Measurements from ENCODE around the gene KREMEN2.

The KREMEN2 gene

DNA sequence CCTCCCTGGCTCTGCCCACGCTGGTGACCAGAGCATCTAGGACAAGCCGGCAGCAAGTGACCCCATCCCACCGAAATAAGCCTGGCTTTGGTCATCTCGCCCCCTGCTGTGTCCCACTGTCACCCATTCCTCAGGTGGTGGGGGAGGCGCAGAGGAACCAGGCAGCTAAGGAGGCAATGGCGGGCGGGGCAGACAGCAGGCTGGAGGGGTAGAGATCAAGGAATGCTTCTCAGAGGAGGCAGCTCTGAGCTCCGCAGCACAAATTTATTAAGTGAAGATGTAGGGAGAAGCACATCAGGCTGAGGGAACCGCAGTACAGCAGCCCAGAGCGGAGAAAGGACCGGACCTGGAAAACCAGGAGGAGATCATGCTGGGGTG lies 7.5 kb upstream of the KREMEN2 start:
- Histone ChIP-seq H3K9ac (ENCODE audit: low read depth, low read length) (peak overlapping the region; percentile 24), H3K9me3 (ENCODE audit: control insufficient read depth, insufficient read depth, low read length) (no peaks in the 10 kb centered on the region), H3K4me3 (ENCODE audit: low read depth, low read length) (no peak overlapping the region), H3K4me1 (ENCODE audit: control insufficient read depth, insufficient read depth, low read length) (peaks cover 6% of the 10 kb centered on the region), H3K36me3 (ENCODE audit: control insufficient read depth, insufficient read depth, low read length) (no peaks in the 10 kb centered on the region), H3K27me3 (ENCODE audit: control insufficient read depth, insufficient read depth, low read length) (no peaks in the 10 kb centered on the region)

- Histone ChIP-seq H3K9ac (ENCODE audit: low read depth, low read length) (no peak overlapping the region), H3K36me3 (ENCODE audit: control insufficient read depth, insufficient read depth, low read length) (no peaks in the 10 kb centered on the region), H3K27me3 (ENCODE audit: control insufficient read depth, insufficient read depth, low read length) (no peaks in the 10 kb centered on the region), H3K4me1 (ENCODE audit: control insufficient read depth, insufficient read depth, low read length) (peaks cover 6% of the 10 kb centered on the region), H3K9me3 (ENCODE audit: control insufficient read depth, insufficient read depth, low read length) (no peaks in the 10 kb centered on the region), H3K4me3 (ENCODE audit: low read depth, low read length) (no peak overlapping the region)
Observed at GRCh38 chr16:2959206-2959605, 4.9 kb upstream of the KREMEN2 start.

DNA sequence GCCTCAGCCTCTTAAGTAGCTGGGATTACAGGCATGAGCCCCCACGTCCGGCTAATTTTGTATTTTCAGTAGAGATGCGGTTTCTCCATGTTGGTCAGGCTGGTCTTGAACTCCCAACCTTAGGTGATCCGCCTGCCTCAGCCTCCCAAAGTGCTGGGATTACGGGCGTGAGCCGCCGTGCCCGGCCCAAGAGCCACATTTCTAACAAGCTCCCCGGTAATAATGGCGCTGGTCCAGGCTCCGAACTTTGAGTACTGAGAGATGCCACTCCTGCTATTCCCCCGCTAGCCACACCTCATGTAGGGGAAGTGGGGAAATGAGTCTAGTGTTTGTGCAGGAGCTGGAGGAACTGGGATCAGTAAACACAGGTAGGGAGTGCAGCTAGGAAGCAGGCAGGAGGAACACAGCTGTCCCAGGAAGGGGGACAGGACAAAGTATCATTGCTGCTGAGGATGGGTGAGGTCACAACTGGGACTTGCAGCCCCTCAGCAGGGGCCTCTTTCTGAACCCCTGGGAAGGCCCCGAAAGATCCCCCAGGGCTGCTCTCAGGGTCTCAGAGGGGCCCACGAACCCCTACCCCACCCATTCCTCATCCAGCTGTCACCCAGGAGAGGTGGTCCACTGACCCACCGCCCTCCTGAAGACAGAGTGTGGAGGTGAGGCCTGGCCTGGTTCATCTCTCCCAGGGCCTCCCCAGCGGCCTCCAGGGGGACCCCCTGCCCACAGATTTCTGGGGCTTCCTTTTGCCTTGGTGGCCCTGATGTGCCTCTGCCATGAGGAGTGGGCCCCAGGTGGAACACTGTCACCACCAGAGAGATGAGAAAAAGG lies 3.7 kb upstream of the KREMEN2 start:
- Histone ChIP-seq H3K9me3 (ENCODE audit: control insufficient read depth, insufficient read depth, low read length) (no peaks in the 10 kb centered on the region), H3K36me3 (ENCODE audit: control insufficient read depth, insufficient read depth, low read length) (no peaks in the 10 kb centered on the region), H3K9ac (ENCODE audit: low read depth, low read length) (no peak overlapping the region), H3K27me3 (ENCODE audit: control insufficient read depth, insufficient read depth, low read length) (no peaks in the 10 kb centered on the region), H3K4me1 (ENCODE audit: control insufficient read depth, insufficient read depth, low read length) (peaks cover 4% of the 10 kb centered on the region), H3K4me3 (ENCODE audit: low read depth, low read length) (no peak overlapping the region)

GRCh38 chr16:2962334-2963073 lies 1.6 kb upstream of the KREMEN2 start:
- Histone ChIP-seq H3K9ac (ENCODE audit: low read depth, low read length) (no peak overlapping the region), H3K9me3 (ENCODE audit: control insufficient read depth, insufficient read depth, low read length) (no peaks in the 10 kb centered on the region), H3K4me1 (ENCODE audit: control insufficient read depth, insufficient read depth, low read length) (no peaks in the 10 kb centered on the region), H3K4me3 (ENCODE audit: low read depth, low read length) (peak overlapping the region; percentile 49), H3K27me3 (ENCODE audit: control insufficient read depth, insufficient read depth, low read length) (no peaks in the 10 kb centered on the region), H3K36me3 (ENCODE audit: control insufficient read depth, insufficient read depth, low read length) (no peaks in the 10 kb centered on the region)

GRCh38 chr16:2963074-2963722 lies 877 bp upstream of the KREMEN2 start:
- Histone ChIP-seq H3K4me3 (ENCODE audit: low read depth, low read length) (peak overlapping the region; percentile 77), H3K27me3 (ENCODE audit: control insufficient read depth, insufficient read depth, low read length) (peaks cover 4% of the 10 kb centered on the region), H3K4me1 (ENCODE audit: control insufficient read depth, insufficient read depth, low read length) (peaks cover 3% of the 10 kb centered on the region), H3K9me3 (ENCODE audit: control insufficient read depth, insufficient read depth, low read length) (no peaks in the 10 kb centered on the region), H3K36me3 (ENCODE audit: control insufficient read depth, insufficient read depth, low read length) (no peaks in the 10 kb centered on the region), H3K9ac (ENCODE audit: low read depth, low read length) (peak overlapping the region; percentile 24)

GRCh38 chr16:2964475-2965336 lies 631 bp downstream of the KREMEN2 start:
- peak overlapping the region; percentile 77 for H3K4me3 ChIP-seq (ENCODE audit: low read depth, low read length)
- H3K9me3 ChIP-seq (ENCODE audit: control insufficient read depth, insufficient read depth, low read length), result no peaks in the 10 kb centered on the region
- peaks cover 3% of the 10 kb centered on the region for H3K4me1 ChIP-seq (ENCODE audit: control insufficient read depth, insufficient read depth, low read length)
- H3K9ac ChIP-seq (ENCODE audit: low read depth, low read length), result peak overlapping the region; percentile 47
- no peaks in the 10 kb centered on the region for H3K36me3 ChIP-seq (ENCODE audit: control insufficient read depth, insufficient read depth, low read length)
- peaks cover 4% of the 10 kb centered on the region for H3K27me3 ChIP-seq (ENCODE audit: control insufficient read depth, insufficient read depth, low read length)

DNA sequence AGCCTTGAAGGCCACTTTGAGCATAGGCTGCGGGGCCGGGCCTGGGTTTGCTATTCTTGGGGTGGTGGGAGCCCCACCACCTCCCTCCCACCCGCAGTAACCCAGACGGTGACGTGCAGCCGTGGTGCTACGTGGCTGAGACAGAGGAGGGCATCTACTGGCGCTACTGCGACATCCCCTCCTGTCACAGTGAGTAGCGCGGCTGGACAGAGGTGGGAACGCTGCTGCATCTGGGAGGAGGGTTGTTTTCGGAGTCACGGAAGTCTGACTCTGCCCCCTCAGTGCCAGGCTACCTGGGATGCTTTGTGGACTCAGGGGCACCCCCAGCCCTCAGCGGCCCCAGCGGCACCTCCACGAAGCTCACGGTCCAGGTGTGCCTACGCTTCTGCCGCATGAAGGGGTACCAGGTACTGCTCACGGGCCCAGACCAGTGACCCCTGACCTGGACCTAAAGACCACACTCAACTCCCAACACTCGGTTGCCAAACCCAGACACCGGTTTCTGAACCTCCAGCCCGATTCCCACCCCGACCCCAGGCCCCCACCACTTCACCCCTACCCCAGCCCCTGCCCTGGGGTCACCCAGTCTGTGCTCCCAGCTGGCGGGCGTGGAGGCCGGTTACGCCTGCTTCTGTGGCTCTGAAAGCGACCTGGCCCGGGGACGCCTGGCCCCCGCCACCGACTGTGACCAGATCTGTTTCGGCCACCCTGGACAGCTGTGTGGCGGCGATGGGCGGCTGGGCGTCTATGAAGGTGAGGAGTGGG lies 2.1 kb downstream of the KREMEN2 start:
- Histone ChIP-seq H3K9ac (ENCODE audit: low read depth, low read length) (no peak overlapping the region), H3K9me3 (ENCODE audit: control insufficient read depth, insufficient read depth, low read length) (no peaks in the 10 kb centered on the region), H3K4me3 (ENCODE audit: low read depth, low read length) (no peak overlapping the region), H3K4me1 (ENCODE audit: control insufficient read depth, insufficient read depth, low read length) (peaks cover 5% of the 10 kb centered on the region), H3K27me3 (ENCODE audit: control insufficient read depth, insufficient read depth, low read length) (peaks cover 4% of the 10 kb centered on the region), H3K36me3 (ENCODE audit: control insufficient read depth, insufficient read depth, low read length) (peaks cover 2% of the 10 kb centered on the region)

DNA sequence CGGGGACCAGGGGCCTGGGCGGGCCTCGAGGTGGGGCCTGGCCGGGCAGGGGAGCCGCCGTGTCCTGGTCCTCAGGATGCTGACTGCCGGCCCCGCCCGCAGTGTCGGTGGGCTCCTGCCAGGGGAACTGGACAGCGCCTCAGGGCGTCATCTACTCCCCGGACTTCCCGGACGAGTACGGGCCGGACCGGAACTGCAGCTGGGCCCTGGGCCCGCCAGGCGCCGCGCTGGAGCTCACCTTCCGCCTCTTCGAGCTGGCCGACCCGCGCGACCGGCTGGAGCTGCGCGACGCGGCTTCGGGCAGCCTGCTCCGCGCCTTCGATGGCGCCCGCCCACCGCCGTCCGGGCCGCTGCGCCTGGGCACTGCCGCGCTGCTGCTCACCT lies 2.7 kb downstream of the KREMEN2 start:
- peaks cover 6% of the 10 kb centered on the region for H3K36me3 ChIP-seq (ENCODE audit: control insufficient read depth, insufficient read depth, low read length)
- H3K9me3 ChIP-seq (ENCODE audit: control insufficient read depth, insufficient read depth, low read length), result no peaks in the 10 kb centered on the region
- no peak overlapping the region for H3K9ac ChIP-seq (ENCODE audit: low read depth, low read length)
- no peak overlapping the region for H3K4me3 ChIP-seq (ENCODE audit: low read depth, low read length)
- H3K4me1 ChIP-seq (ENCODE audit: control insufficient read depth, insufficient read depth, low read length), result peaks cover 5% of the 10 kb centered on the region
- peaks cover 4% of the 10 kb centered on the region for H3K27me3 ChIP-seq (ENCODE audit: control insufficient read depth, insufficient read depth, low read length)

- Histone ChIP-seq H3K9ac (ENCODE audit: low read depth, low read length) (no peak overlapping the region), H3K4me3 (ENCODE audit: low read depth, low read length) (peak overlapping the region; percentile 4), H3K4me1 (ENCODE audit: control insufficient read depth, insufficient read depth, low read length) (peaks cover 5% of the 10 kb centered on the region), H3K27me3 (ENCODE audit: control insufficient read depth, insufficient read depth, low read length) (peaks cover 4% of the 10 kb centered on the region), H3K36me3 (ENCODE audit: control insufficient read depth, insufficient read depth, low read length) (peaks cover 10% of the 10 kb centered on the region), H3K9me3 (ENCODE audit: control insufficient read depth, insufficient read depth, low read length) (no peaks in the 10 kb centered on the region)
Observed at GRCh38 chr16:2967211-2967631, 3.1 kb downstream of the KREMEN2 start.

DNA sequence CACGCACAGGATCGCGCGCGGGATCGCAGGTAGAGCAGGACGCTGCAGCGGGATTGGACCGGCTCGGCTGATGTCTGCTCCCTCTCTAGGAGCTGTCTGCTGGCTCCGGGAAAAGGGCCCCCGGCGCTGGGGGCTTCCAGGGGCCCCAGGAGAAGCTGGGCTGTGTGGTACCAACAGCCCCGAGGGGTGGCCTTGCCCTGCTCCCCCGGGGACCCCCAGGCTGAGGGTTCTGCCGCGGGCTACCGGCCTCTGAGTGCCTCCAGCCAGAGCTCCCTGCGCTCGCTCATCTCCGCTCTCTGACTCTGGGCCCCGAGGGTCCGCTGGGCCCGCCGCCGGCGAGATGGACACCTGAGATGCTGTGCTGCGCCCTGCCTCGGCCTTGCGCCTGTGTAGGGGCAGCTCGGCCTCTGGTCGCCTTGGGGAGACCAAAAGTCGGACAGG lies 3.7 kb downstream of the KREMEN2 start:
- Histone ChIP-seq H3K27me3 (ENCODE audit: control insufficient read depth, insufficient read depth, low read length) (peaks cover 4% of the 10 kb centered on the region), H3K9me3 (ENCODE audit: control insufficient read depth, insufficient read depth, low read length) (no peaks in the 10 kb centered on the region), H3K36me3 (ENCODE audit: control insufficient read depth, insufficient read depth, low read length) (peaks cover 15% of the 10 kb centered on the region), H3K4me1 (ENCODE audit: control insufficient read depth, insufficient read depth, low read length) (peaks cover 5% of the 10 kb centered on the region), H3K4me3 (ENCODE audit: low read depth, low read length) (peak overlapping the region; percentile 4), H3K9ac (ENCODE audit: low read depth, low read length) (no peak overlapping the region)
